SW480 (cell line): ENCODE measurements around the gene KHDRBS1.
A peak's percentile ranks its signal among the peaks of the same experiment; 100 is the strongest.
"Not testable (repeated sequence)": the region's sequence is repeated elsewhere in the genome, so short reads cannot be mapped to it uniquely, and the experiment has no call there.

Experiments
- DNase-seq: peaks from one replicate; pipeline ENCODE4 v3.0.0-alpha.2; 2016; ENCODE audit warnings: low spot score

KHDRBS1 gene

DNA sequence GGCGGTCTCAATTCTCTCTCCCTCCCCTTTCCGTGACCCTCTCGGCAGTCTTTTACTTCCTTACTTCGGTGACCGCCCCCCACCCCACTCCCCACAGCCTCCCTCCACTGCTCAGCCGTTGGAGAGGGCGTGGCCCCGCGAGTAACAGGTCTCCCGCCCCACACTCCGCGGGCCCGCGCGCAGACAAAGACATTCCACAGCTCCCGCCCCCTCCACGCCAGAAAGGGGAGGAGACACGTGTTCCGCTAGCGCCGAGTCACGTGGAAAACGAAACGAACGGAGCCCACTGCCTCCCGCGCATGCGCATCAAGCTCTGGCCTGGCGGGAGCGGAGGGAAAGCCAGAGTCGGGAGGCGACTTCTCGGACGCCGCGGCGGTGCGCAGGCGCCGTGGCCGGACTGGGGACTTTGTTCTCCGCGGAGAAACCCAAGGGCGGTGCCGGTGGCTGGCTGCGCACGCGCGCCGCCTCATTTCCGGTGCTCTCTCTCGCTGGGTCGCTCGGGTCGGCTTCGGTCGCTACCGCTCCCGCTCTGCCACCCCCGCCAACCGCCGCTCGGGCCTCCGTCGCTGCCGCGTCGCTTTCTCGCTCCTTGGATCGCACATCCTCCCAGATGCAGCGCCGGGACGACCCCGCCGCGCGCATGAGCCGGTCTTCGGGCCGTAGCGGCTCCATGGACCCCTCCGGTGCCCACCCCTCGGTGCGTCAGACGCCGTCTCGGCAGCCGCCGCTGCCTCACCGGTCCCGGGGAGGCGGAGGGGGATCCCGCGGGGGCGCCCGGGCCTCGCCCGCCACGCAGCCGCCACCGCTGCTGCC lies at the start of gene KHDRBS1:
TSS of gene KHDRBS1 (plus strand) at position 483 of the 813 bp plus-strand sequence. CDS start at position 611, 128 bp downstream.
- peak; percentile 95 for DNase-seq

DNA sequence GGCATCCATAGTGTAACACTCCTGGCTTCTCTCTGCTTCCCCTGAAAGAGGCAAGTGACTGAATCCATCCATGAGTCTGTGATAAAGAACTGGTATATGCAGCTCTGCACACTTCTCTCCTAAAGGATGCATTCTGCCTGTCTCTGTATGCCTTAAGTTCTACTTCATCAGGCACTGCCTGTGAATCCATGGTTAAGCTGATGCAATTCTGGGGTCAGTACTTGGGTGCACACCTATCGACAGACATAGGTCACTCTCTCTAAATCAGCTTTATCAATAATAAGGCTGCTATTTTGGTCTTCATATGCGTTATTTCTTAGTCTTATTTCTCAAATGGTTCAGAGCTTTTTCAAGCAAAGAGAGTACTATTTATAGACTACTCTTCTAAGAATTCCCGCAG lies 42.8 kb upstream of the KHDRBS1 start:
- DNase-seq: no peak

- DNase-seq: no peak
These were observed 37.3 kb upstream of the KHDRBS1 start for GRCh38 chr1:31976401-31976800.

DNA sequence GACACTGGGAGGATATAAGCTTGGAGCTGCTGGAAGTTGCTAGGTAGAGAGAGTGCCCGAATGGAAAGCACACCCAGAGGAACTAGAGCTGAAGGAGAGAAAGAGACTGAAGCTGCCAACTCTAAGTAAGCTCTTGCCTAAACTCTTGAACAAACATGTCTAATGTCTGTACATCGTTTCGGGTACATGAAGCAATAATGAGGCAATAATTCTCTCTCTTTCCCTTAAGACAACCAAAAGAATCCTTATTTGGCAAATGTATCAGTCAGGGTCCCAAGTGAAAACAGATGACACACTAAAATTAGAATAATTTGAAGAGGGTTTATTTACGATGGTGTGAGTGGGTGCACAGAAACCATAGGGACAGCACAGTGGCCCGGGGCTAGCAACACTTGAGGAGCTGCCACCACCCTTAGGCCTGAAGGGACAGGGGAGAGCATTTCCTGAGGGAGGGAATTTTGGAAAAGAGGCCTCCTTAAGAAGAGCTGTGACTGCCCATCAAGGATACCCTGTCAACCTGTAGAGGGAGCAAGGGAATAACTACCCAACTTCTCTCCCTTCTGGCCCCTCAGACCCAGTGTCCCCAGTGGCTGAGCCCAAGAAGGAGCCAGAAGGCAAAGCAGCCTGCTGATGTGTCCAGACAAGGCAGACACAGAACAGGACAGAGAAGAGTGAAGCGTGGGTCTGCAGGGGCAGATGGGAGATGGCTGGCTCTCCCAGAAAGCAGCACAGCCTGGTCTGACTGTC lies 36.1 kb upstream of the KHDRBS1 start:
- DNase-seq: peak; percentile 22

DNA sequence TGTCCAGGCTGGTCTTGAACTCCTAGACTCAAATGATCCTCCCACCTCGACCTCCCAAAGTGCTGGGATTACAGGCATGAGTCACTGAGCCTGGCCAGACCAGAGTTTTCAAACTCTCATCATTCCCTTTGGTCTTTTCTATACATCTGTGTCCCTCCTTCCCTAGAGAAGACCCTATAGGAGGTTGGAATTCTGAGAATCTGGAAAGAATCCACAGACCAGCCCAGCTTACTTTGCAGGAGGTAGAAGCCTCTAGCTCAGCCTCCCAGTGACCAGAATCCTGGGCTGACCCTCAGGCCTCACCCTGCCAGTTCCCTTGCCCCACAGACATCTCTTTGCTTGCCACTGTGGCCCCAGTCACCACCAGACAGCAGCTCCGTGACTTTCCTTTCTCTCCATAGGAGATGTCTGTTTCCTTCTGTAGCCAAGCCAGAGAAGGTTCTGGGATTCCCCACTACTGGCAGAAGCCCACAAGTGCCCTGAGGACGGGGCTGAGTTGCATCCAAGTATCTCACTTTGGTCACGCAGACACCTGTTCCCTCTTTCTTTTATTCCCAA lies 34.7 kb upstream of the KHDRBS1 start:
- DNase-seq: no peak

- DNase-seq: no peak
These were observed 32.7 kb upstream of the KHDRBS1 start for GRCh38 chr1:31980835-31981455.

- no peak for DNase-seq
These were observed 32.2 kb upstream of the KHDRBS1 start for GRCh38 chr1:31981456-31981839.

DNA sequence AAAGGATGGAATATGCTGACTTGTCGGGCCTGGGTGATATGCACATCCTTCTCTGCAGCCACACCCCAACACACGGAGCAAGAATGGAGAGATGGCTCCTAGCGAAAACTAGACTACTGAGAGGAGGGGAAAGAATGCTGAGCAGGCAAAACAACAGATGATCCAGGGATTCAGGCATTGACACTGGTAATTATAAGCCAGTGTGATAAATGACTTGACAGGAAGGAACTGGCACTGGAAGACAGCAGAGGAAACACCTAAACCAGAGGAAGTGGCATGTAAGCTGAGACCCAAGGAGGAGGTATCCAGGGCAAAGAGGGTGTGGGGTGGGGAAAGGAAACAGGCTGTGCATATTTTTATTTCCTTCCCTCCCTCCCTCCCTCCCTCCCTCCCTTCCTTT lies 31.7 kb upstream of the KHDRBS1 start:
- DNase-seq: no peak

DNA sequence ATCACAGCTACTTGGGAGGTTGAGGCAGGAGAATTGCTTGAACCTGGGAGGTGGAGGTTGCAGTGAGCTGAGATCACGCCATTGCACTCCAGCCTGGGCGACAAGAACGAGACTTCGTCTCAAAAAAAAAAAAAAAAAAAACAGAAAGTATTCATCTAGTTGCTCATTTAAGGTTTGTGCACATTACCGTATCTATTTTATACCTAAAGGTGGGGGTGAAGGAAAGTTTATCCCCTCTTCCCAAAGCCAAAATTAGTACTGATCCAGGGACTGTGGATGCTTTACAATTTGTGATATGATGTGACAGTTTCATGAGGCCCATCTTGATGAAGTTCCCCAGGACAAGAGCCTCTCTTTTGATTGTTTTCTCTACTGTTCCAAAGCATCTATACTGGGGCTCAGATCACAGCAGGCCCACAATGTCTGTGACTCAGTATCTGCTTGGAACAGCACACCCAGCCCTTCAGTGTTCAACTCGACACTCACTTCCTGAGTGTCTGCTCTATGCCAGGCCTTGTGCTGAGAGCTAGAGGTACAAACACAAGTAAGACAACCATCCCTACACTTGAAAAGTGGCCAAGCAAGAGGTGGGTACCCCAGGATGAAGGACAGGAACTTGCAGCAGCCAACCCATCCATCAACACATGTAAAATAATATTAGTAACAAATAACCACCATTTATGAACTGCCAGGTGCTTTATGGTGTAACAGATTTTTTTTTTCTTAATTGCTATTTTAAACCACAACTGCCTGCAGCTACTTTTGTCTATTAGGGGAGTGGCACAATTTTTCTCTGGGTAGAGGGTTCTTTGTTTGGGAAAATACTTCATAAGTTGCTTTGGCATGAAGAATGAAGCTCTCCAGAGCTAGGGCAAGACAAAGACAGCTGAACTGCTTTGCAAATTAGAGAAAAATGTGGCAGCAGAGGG lies 29.0 kb upstream of the KHDRBS1 start:
- DNase-seq: no peak

DNA sequence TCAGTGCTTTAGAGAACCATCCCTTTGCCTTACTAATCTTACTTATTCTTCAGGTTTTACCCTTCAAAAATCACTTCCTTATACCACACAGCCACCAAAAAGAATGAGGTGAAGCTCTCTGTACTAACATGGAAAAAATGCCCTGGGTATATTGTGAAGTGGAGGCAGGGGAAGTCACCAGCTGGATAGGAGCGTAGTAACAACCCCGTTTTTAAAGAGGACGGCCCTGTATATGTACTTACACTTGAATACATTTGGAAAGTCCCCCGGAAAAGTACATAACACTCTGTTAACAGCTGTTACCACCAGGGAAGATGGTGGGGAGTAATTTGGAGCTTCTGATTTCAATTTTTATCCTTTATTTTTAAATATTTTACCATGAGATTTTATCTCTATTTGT lies 28.2 kb upstream of the KHDRBS1 start:
- DNase-seq: no peak

DNA sequence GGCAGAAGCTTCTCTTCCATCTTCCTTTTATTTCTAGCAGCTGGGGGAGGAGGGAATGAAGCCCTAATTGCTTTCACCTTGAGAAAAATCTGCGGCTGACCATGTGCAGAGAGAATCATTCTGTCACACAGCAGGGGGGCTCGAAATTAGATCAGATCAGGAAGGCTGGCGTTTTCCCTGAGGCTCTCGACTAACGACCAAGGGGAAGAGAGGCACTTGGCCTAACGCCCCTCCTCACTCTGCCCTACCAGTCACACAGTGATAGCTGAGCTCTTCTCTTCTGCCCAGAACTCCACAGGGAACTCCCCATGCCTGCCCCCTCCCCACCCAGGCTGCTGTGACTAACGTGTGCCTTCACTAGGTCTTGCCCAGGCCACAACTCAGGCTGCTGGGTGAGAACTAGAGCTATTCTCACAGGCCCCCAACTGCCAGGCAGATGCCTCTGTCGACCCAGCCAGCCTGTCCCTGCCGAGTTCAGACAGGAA lies 26.5 kb upstream of the KHDRBS1 start:
- no peak for DNase-seq

GRCh38 chr1:31989964-31990363 lies 23.7 kb upstream of the KHDRBS1 start:
- DNase-seq: no peak

GRCh38 chr1:31991182-31991581 lies 22.5 kb upstream of the KHDRBS1 start:
- DNase-seq: no peak

DNA sequence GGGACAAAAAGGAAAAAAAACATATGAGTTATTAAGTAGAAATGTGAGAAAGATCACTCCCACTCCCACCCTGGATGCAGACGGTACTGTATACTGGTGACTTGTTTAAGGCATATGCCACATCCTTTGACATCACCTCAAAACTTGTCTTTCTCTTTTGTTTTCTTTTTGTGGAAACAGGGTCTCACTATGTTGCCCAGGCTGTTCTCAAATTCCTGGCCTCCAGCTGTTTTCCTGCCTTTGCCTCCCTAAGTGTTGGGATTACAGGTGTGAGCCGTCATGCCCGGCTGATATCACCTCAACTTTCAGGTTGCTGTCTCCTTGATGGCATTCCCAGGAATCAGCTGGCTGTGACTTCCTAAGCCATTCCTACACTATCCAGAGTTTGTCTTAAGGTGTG lies 18.4 kb upstream of the KHDRBS1 start:
- no peak for DNase-seq

GRCh38 chr1:31996121-31996520 lies 17.5 kb upstream of the KHDRBS1 start:
- DNase-seq: not testable (repeated sequence)

GRCh38 chr1:32001863-32002262 lies 11.8 kb upstream of the KHDRBS1 start:
- no peak for DNase-seq

DNA sequence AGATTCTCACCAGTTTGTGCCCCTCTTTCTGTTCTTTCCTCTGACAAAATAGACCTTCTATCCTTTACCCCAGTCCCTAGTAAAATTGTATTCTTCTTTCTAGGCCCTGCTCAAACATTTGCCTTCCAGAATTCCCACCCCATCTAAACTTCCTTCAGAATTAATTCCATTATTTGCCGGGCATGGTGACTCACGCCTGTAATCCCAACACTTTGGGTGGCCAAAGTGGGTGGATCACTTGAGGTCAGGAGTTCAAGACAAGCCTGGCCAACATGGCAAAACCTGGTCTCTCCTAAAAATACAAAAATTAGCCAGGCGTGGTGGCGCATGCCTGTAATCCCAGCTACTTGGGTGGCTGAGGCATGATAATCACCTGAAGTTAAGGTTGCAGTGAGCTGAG lies 11.4 kb upstream of the KHDRBS1 start:
- not testable (repeated sequence) for DNase-seq

GRCh38 chr1:32005522-32005921 lies 8.1 kb upstream of the KHDRBS1 start:
- no peak for DNase-seq

GRCh38 chr1:32007591-32007940 lies 6.1 kb upstream of the KHDRBS1 start:
- DNase-seq: no peak

- no peak for DNase-seq
These were observed 3.4 kb upstream of the KHDRBS1 start for GRCh38 chr1:32010246-32010645.

GRCh38 chr1:32012709-32013385 lies 821 bp upstream of the KHDRBS1 start:
- no peak for DNase-seq
